ENCODE results near the gene DYNLRB1.

- no peak for TF ChIP-seq POLR2A (IDR thresholded peaks at IDR 0.05)
- no peak for TF ChIP-seq CTCF (IDR thresholded peaks at IDR 0.05)
Observed at GRCh38 chr20:34468951-34469350, 47.3 kb upstream of the DYNLRB1 start.
